Adipocyte (in vitro differentiated cells): ENCODE data around the gene SLC39A11.
"Not testable (repeated sequence)": the region's sequence is repeated elsewhere in the genome, so short reads cannot be mapped to it uniquely, and the experiment has no call there.

Experiments used
- DNase-seq: peaks from one replicate; pipeline ENCODE4 v3.0.0-alpha.2; 2015; ENCODE audit warnings: low read depth
- H3K27me3 ChIP-seq: replicated peaks from 2 replicates; pipeline ENCODE4 v1.7.0; 2013; ENCODE audit warnings: mild to moderate bottlenecking, low read length, moderate library complexity; ENCODE audit not compliant: control insufficient read depth, insufficient read depth
- H3K36me3 ChIP-seq: 2 replicates; pipeline ENCODE4 v1.7.0; 2013; ENCODE audit warnings: low read length, mild to moderate bottlenecking, moderate library complexity; ENCODE audit not compliant: control insufficient read depth, insufficient read depth, severe bottlenecking
- H3K4me1 ChIP-seq: 2 replicates; pipeline ENCODE4 v1.7.0; 2013; ENCODE audit warnings: mild to moderate bottlenecking, low read length, moderate library complexity; ENCODE audit not compliant: control insufficient read depth, insufficient read depth
- H3K4me3 ChIP-seq: 2 replicates; pipeline ENCODE4 v1.7.0; 2013; ENCODE audit warnings: mild to moderate bottlenecking, low read length, moderate library complexity
- H3K9ac ChIP-seq: 2 replicates; pipeline ENCODE4 v1.7.0; 2013; ENCODE audit warnings: mild to moderate bottlenecking, low read length, moderate library complexity
- H3K9me3 ChIP-seq: 2 replicates; pipeline ENCODE4 v1.7.0; 2013; ENCODE audit warnings: mild to moderate bottlenecking, low read length, moderate library complexity; ENCODE audit not compliant: control insufficient read depth

Gene SLC39A11

DNA sequence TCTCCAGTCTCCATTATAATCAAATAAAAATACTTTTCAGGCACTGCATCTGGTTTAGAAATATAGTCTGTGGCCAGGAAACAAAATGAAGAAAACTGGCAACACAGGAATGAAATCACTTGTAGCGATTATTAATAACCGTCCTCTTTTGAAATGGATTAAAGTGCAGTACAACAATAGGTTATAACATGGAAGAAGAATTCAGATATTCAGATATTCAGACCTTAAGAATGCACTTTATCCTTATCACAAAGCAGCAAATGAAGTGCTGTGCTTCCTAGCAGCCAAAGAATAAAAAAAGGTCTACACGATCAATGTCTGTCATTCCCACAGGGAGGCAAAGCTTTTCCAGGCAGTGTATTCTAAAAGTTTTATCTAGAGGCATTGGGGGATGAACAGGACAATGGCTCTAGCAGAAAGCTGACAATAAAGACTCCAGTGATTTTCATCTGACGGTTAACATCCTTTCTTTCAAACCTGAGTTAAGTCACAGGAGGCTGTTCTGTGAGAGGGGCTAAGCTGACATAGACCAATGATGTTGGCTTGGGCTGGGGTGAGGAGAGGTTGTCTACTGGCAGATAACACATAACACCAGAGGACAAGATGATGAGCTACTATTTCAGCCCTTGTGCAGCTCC is 259.2 kb downstream of the SLC39A11 start:
- H3K36me3 ChIP-seq = no peaks in the 10 kb centered on the region
- no peaks in the 10 kb centered on the region for H3K27me3 ChIP-seq
- H3K4me3 ChIP-seq = no peak overlapping the region
- peaks cover 2% of the 10 kb centered on the region for H3K4me1 ChIP-seq
- no peak overlapping the region for H3K9ac ChIP-seq
- DNase-seq = no peak
- H3K9me3 ChIP-seq = no peaks in the 10 kb centered on the region

- H3K9me3 ChIP-seq = no peaks in the 10 kb centered on the region
- peaks cover 5% of the 10 kb centered on the region for H3K36me3 ChIP-seq
- H3K9ac ChIP-seq = no peak overlapping the region
- DNase-seq = no peak
- no peaks in the 10 kb centered on the region for H3K27me3 ChIP-seq
- no peaks in the 10 kb centered on the region for H3K4me1 ChIP-seq
- no peak overlapping the region for H3K4me3 ChIP-seq
Measured at GRCh38 chr17:72832306-72832705, 260.2 kb downstream of the SLC39A11 start.

- no peaks in the 10 kb centered on the region for H3K9me3 ChIP-seq
- DNase-seq = no peak
- no peaks in the 10 kb centered on the region for H3K4me1 ChIP-seq
- peaks cover 5% of the 10 kb centered on the region for H3K36me3 ChIP-seq
- no peak overlapping the region for H3K4me3 ChIP-seq
- no peaks in the 10 kb centered on the region for H3K27me3 ChIP-seq
- no peak overlapping the region for H3K9ac ChIP-seq
Measured at GRCh38 chr17:72829883-72830282, 262.6 kb downstream of the SLC39A11 start.

- Histone ChIP-seq H3K4me3 (no peak overlapping the region), H3K9me3 (peaks cover 9% of the 10 kb centered on the region), H3K27me3 (no peaks in the 10 kb centered on the region), H3K4me1 (no peaks in the 10 kb centered on the region), H3K36me3 (peaks cover 9% of the 10 kb centered on the region), H3K9ac (no peak overlapping the region)
- DNase-seq = no peak
Measured at GRCh38 chr17:72826602-72827001, 265.9 kb downstream of the SLC39A11 start.

GRCh38 chr17:72826059-72826458 is 266.4 kb downstream of the SLC39A11 start:
- not testable (repeated sequence) for H3K9ac ChIP-seq, DNase-seq, H3K27me3 ChIP-seq

DNA sequence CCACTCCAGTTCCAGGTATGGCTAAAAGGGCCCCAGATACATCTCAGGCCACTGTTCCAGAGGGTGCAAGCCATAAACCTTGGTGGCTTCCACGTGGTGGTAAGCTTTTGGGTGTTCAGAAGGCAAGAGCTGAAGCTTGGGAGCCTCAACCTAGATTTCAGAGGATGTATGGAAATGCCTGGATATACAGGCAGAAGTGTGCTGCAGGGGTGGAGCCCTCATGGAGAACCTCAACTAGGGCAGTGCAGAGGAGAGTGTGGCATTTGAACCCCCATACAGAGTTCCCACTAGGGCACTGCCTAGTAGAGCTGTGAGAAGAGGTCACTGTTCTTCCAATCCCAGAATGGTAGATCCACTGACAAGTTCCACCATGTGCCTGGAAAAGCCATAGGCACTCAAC is 267.3 kb downstream of the SLC39A11 start:
- H3K27me3 ChIP-seq = no peaks in the 10 kb centered on the region
- DNase-seq = no peak
- H3K9me3 ChIP-seq = peaks cover 9% of the 10 kb centered on the region
- H3K36me3 ChIP-seq = peaks cover 9% of the 10 kb centered on the region
- no peak overlapping the region for H3K9ac ChIP-seq
- H3K4me3 ChIP-seq = no peak overlapping the region
- no peaks in the 10 kb centered on the region for H3K4me1 ChIP-seq

More at GRCh38 chr17:72826059-72826458, 266.4 kb downstream of the SLC39A11 start:
- H3K4me1 ChIP-seq, H3K9me3 ChIP-seq, H3K4me3 ChIP-seq, H3K36me3 ChIP-seq: not testable (repeated sequence)

GRCh38 chr17:72824267-72824666 is 268.2 kb downstream of the SLC39A11 start:
- H3K9ac ChIP-seq, DNase-seq, H3K27me3 ChIP-seq, H3K4me3 ChIP-seq, H3K9me3 ChIP-seq, H3K4me1 ChIP-seq, H3K36me3 ChIP-seq: not testable (repeated sequence)

DNA sequence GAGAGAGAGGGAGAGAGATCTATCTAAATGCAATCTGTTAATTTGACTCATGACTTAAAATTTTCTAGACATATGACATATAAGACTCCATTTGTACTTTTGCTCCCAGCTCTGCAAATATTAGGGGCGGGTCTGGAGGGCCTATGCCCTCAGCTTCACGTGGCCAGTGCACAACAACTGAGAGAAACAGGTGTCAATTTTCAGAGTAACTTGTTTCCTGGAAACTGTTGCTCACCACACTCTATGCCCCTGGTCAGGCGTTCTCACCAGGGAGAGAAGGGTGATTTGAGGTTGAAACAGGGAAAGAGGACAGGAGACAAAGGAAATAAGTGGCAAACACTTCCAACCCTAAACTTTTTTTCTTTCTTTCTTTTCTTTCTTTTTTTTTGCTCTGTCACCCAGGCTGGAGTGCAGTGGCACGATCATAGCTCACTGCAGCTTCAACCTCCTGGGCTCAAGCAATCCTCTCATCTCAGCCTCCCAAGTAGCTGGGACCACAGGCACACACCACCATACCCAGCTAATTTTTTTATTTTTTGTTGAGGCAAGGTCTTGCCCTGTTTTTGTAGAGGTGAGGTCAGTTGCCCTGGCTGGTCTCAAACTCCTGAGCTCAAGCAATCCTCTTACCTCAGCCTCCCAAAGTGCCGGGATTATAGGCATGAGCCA is 270.0 kb downstream of the SLC39A11 start:
- Histone ChIP-seq H3K27me3 (no peaks in the 10 kb centered on the region), H3K36me3 (peaks cover 6% of the 10 kb centered on the region), H3K4me3 (no peak overlapping the region), H3K9me3 (peaks cover 9% of the 10 kb centered on the region), H3K4me1 (no peaks in the 10 kb centered on the region), H3K9ac (no peak overlapping the region)
- DNase-seq = no peak

GRCh38 chr17:72816406-72816805 is 276.1 kb downstream of the SLC39A11 start:
- Histone ChIP-seq H3K4me1 (no peaks in the 10 kb centered on the region), H3K36me3 (peaks cover 3% of the 10 kb centered on the region), H3K27me3 (no peaks in the 10 kb centered on the region), H3K9me3 (no peaks in the 10 kb centered on the region), H3K9ac (no peak overlapping the region), H3K4me3 (no peak overlapping the region)
- no peak for DNase-seq

GRCh38 chr17:72813481-72813880 is 279.0 kb downstream of the SLC39A11 start:
- H3K36me3 ChIP-seq = peaks cover 3% of the 10 kb centered on the region
- peaks cover 4% of the 10 kb centered on the region for H3K9me3 ChIP-seq
- H3K9ac ChIP-seq = no peak overlapping the region
- no peaks in the 10 kb centered on the region for H3K4me1 ChIP-seq
- no peak overlapping the region for H3K4me3 ChIP-seq
- no peaks in the 10 kb centered on the region for H3K27me3 ChIP-seq
- DNase-seq = no peak

- H3K36me3 ChIP-seq = peaks cover 3% of the 10 kb centered on the region
- no peaks in the 10 kb centered on the region for H3K27me3 ChIP-seq
- no peak for DNase-seq
- no peak overlapping the region for H3K9ac ChIP-seq
- peaks cover 4% of the 10 kb centered on the region for H3K9me3 ChIP-seq
- H3K4me3 ChIP-seq = no peak overlapping the region
- no peaks in the 10 kb centered on the region for H3K4me1 ChIP-seq
Measured at GRCh38 chr17:72812823-72813222, 279.7 kb downstream of the SLC39A11 start.
